ENCODE measurements around the gene GADL1.

DNA sequence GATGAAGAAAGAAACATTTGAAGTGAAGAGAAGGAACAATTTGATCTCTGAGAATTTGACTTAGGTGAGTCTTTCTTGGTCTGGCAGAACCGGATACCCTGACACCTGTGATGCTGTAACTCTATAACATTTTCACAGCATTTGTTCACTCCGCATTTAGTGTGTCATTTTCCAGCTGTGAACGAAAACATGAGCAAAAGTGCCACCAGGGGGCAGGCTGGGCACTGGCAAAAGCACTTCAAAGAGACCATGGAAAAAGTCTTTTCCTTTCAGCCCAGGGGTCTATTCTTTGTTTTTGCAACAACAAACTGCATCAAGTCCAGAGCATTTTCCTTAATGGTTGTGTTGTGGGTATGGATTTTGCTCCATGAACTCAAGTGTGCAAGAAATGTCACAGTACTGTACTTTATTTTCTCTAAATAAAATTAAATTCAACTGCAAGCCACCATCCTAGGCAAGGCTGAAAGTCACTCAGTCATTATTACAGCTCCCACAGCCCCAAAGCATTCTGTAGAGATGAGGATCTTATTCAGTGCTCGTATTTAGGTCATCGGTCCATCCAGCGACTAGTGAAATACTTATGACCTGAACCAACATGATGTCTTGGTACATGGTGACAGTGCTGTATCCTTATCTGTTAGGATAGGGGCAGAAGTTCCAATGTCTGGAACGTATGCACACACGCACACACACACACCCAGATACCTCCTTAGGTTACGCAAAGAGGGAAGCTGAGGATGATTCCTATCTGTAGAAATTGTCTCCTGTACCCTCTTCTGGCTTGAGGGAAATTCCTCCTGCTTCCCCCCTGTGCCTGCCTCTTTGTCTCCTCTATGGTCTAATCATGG is 125.5 kb downstream of the GADL1 start:
- TF ChIP-seq, protein P1, sequence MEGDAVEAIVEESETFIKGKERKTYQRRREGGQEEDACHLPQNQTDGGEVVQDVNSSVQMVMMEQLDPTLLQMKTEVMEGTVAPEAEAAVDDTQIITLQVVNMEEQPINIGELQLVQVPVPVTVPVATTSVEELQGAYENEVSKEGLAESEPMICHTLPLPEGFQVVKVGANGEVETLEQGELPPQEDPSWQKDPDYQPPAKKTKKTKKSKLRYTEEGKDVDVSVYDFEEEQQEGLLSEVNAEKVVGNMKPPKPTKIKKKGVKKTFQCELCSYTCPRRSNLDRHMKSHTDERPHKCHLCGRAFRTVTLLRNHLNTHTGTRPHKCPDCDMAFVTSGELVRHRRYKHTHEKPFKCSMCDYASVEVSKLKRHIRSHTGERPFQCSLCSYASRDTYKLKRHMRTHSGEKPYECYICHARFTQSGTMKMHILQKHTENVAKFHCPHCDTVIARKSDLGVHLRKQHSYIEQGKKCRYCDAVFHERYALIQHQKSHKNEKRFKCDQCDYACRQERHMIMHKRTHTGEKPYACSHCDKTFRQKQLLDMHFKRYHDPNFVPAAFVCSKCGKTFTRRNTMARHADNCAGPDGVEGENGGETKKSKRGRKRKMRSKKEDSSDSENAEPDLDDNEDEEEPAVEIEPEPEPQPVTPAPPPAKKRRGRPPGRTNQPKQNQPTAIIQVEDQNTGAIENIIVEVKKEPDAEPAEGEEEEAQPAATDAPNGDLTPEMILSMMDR (IDR thresholded peaks at IDR 0.05; ENCODE audit: low read depth, low read length, poor library complexity, severe bottlenecking), result peak; percentile 78
- TF ChIP-seq EZH2phosphoT487 (IDR thresholded peaks at IDR 0.05; ENCODE audit: borderline replicate concordance, low read length), result no peak

Measured in DOHH2 (cell line).